Measurements from ENCODE around the gene PPCDC.
"Not testable (repeated sequence)": the region's sequence is repeated elsewhere in the genome, so short reads cannot be mapped to it uniquely, and the experiment has no call there.

Gene PPCDC

DNA sequence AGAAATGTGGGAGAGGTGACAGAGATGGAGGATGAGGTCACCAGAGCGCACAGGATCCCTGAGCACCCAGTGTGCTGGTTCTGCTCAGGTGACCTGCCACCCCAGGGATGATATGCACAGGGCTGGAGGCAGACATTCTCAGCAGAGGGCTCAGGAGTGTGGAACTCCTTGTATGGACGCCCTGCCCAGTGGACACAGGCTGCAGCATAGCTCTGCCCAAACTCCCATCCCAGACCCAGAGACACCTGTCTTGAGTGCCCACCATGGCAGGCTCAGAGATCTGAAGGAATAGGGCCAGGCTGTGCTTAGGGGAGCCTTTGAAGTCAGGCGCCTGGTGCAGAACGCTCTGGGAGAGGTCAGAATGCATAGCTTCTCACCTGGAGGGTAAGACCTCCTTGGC lies 47.3 kb downstream of the PPCDC start:
- Histone ChIP-seq H3K4me2 (ENCODE audit: insufficient read depth, low read length) (no peak overlapping the region), H3K36me3 (ENCODE audit: insufficient read depth, low read length) (no peaks in the 10 kb centered on the region), H3K79me2 (ENCODE audit: insufficient read depth, low read length) (no peaks in the 10 kb centered on the region), H3K9ac (ENCODE audit: low read depth, low read length) (no peak overlapping the region), H3K4me1 (ENCODE audit: insufficient read depth, low read length) (0 out of 2 replicates have a peak, but pooled peaks cover 8% of the 10 kb centered on the region), H2AFZ (ENCODE audit: low read depth, low read length) (no peak overlapping the region), H3K27me3 (ENCODE audit: insufficient read depth, low read length, poor library complexity) (no peaks in the 10 kb centered on the region), H3K27ac (ENCODE audit: low read length) (no peak overlapping the region), H3K4me3 (ENCODE audit: low read depth in 1 of 2, low read length in 2 of 2) (no peak overlapping the region), H3K9me3 (ENCODE audit: insufficient read depth, low read length, severe bottlenecking) (peaks cover 5% of the 10 kb centered on the region), H4K20me1 (ENCODE audit: insufficient read depth, low read length) (no peaks in the 10 kb centered on the region)
- DNase-seq: no peak
- ATAC-seq (ENCODE audit: insufficient read depth, low read depth): no peak
- TF ChIP-seq, protein P1, sequence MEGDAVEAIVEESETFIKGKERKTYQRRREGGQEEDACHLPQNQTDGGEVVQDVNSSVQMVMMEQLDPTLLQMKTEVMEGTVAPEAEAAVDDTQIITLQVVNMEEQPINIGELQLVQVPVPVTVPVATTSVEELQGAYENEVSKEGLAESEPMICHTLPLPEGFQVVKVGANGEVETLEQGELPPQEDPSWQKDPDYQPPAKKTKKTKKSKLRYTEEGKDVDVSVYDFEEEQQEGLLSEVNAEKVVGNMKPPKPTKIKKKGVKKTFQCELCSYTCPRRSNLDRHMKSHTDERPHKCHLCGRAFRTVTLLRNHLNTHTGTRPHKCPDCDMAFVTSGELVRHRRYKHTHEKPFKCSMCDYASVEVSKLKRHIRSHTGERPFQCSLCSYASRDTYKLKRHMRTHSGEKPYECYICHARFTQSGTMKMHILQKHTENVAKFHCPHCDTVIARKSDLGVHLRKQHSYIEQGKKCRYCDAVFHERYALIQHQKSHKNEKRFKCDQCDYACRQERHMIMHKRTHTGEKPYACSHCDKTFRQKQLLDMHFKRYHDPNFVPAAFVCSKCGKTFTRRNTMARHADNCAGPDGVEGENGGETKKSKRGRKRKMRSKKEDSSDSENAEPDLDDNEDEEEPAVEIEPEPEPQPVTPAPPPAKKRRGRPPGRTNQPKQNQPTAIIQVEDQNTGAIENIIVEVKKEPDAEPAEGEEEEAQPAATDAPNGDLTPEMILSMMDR (IDR thresholded peaks at IDR 0.05; ENCODE audit: borderline replicate concordance, extremely low read depth, low read length, poor library complexity, severe bottlenecking): no peak
- TF ChIP-seq EZH2 (IDR thresholded peaks at IDR 0.05; ENCODE audit: borderline replicate concordance, low read depth, low read length, severe bottlenecking): no peak

GRCh38 chr15:75073197-75073596 lies 49.8 kb downstream of the PPCDC start:
- no peaks in the 10 kb centered on the region for H3K4me1 ChIP-seq (ENCODE audit: insufficient read depth, low read length)
- no peak for TF ChIP-seq EZH2 (IDR thresholded peaks at IDR 0.05; ENCODE audit: borderline replicate concordance, low read depth, low read length, severe bottlenecking)
- TF ChIP-seq, protein P1 (IDR thresholded peaks at IDR 0.05; ENCODE audit: borderline replicate concordance, extremely low read depth, low read length, poor library complexity, severe bottlenecking): no peak
- DNase-seq: no peak
- H3K27ac ChIP-seq (ENCODE audit: low read length): no peak overlapping the region
- H3K36me3 ChIP-seq (ENCODE audit: insufficient read depth, low read length): no peaks in the 10 kb centered on the region
- no peaks in the 10 kb centered on the region for H3K27me3 ChIP-seq (ENCODE audit: insufficient read depth, low read length, poor library complexity)
- no peak for ATAC-seq (ENCODE audit: insufficient read depth, low read depth)
- H3K9ac ChIP-seq (ENCODE audit: low read depth, low read length): no peak overlapping the region
- H4K20me1 ChIP-seq (ENCODE audit: insufficient read depth, low read length): no peaks in the 10 kb centered on the region
- peaks cover 15% of the 10 kb centered on the region for H3K9me3 ChIP-seq (ENCODE audit: insufficient read depth, low read length, severe bottlenecking)
- H3K79me2 ChIP-seq (ENCODE audit: insufficient read depth, low read length): no peaks in the 10 kb centered on the region
- H2AFZ ChIP-seq (ENCODE audit: low read depth, low read length): no peak overlapping the region
- H3K4me2 ChIP-seq (ENCODE audit: insufficient read depth, low read length): no peak overlapping the region
- no peak overlapping the region for H3K4me3 ChIP-seq (ENCODE audit: low read depth in 1 of 2, low read length in 2 of 2)

DNA sequence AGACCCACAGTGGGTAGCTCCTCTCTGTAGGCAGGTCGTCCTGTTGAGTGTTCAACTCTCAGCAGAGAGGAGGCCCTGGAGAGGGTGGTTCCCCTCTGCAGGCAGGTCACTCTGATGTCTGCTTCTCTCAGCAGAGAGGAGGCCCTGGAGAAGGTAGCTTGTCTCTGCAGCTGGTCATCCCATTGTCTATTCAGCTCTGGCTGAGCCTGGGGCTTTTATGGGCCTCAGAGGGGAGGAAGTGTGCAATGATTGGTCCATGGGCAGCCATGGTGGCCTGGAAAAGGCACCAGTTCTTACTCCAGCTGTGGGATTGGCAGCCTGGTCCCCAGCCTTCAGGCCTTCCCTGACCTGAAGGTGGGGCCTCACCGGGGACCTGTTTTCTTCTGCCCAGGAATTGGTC lies 52.9 kb downstream of the PPCDC start:
- TF ChIP-seq EZH2 (IDR thresholded peaks at IDR 0.05; ENCODE audit: borderline replicate concordance, low read depth, low read length, severe bottlenecking): no peak
- TF ChIP-seq, protein P1 (IDR thresholded peaks at IDR 0.05; ENCODE audit: borderline replicate concordance, extremely low read depth, low read length, poor library complexity, severe bottlenecking): no peak
- no peak for ATAC-seq (ENCODE audit: insufficient read depth, low read depth)
- Histone ChIP-seq H2AFZ (ENCODE audit: low read depth, low read length) (no peak overlapping the region), H3K27ac (ENCODE audit: low read length) (no peak overlapping the region), H3K4me1 (ENCODE audit: insufficient read depth, low read length) (no peaks in the 10 kb centered on the region), H3K9ac (ENCODE audit: low read depth, low read length) (no peak overlapping the region), H3K27me3 (ENCODE audit: insufficient read depth, low read length, poor library complexity) (no peaks in the 10 kb centered on the region), H3K4me2 (ENCODE audit: insufficient read depth, low read length) (no peak overlapping the region), H3K36me3 (ENCODE audit: insufficient read depth, low read length) (no peaks in the 10 kb centered on the region), H3K79me2 (ENCODE audit: insufficient read depth, low read length) (no peaks in the 10 kb centered on the region), H3K9me3 (ENCODE audit: insufficient read depth, low read length, severe bottlenecking) (peaks cover 15% of the 10 kb centered on the region), H3K4me3 (ENCODE audit: low read depth in 1 of 2, low read length in 2 of 2) (no peak overlapping the region), H4K20me1 (ENCODE audit: insufficient read depth, low read length) (no peaks in the 10 kb centered on the region)
- DNase-seq: no peak

DNA sequence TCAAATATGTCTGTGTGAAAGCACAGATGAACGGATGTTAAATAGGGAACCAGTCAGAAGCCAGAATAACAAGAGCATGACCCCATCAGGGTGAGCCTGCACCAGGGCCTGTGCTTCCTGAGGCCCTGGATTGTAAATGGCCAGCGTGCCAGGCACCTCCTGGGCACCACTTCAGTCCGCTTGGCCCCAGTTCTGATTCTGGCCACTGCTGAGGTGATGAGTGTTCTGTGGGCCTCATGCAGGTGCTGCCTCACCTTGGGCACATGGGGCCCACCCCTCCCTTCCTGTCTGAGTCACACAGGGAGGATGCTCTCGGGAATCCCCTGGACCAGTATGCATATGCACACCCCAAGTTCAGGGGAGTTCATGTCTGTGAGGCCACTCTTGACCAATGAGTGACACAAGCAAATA lies 54.2 kb downstream of the PPCDC start:
- DNase-seq; H4K20me1 ChIP-seq (ENCODE audit: insufficient read depth, low read length); H2AFZ ChIP-seq (ENCODE audit: low read depth, low read length); H3K4me2 ChIP-seq (ENCODE audit: insufficient read depth, low read length); H3K9ac ChIP-seq (ENCODE audit: low read depth, low read length); H3K4me3 ChIP-seq (ENCODE audit: low read depth in 1 of 2, low read length in 2 of 2); H3K79me2 ChIP-seq (ENCODE audit: insufficient read depth, low read length); H3K4me1 ChIP-seq (ENCODE audit: insufficient read depth, low read length); H3K36me3 ChIP-seq (ENCODE audit: insufficient read depth, low read length); ATAC-seq (ENCODE audit: insufficient read depth, low read depth); H3K27me3 ChIP-seq (ENCODE audit: insufficient read depth, low read length, poor library complexity); H3K27ac ChIP-seq (ENCODE audit: low read length): not testable (repeated sequence)
- H3K9me3 ChIP-seq (ENCODE audit: insufficient read depth, low read length, severe bottlenecking): peaks cover 15% of the 10 kb centered on the region
